HG03108 (cell line): Measurements from ENCODE around the gene STARD3NL.

Experiments used
- ATAC-seq: cut with Tn5 transposase; IDR thresholded peaks from one replicate; pipeline ENCODE4 v1.9.1; 2021; ENCODE audit warnings: moderate library complexity; ENCODE audit not compliant: unreplicated experiment

STARD3NL gene

DNA sequence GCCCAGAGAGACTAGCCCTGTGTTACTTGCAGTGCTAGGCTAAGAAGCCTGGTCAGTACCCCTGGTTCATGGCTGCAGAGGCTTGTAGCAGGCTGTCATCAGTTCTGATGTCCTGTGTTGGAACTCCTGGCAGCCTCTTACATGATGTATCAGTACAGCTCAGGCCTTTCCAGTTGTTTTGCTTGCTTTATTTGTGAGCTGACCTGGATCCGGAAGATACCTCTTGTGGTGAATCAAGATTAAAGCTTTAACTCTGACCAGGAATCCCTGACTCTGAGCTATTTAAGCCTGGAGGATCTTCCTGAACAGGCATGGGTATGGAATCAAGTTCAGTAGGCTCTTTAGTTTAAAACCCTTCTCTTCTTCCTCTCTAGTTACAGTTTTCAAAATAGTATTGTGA, 4.4 kb downstream of the STARD3NL start:
- ATAC-seq = no peak

- no peak for ATAC-seq
Measured at GRCh38 chr7:38185395-38186307, 7.6 kb downstream of the STARD3NL start.

DNA sequence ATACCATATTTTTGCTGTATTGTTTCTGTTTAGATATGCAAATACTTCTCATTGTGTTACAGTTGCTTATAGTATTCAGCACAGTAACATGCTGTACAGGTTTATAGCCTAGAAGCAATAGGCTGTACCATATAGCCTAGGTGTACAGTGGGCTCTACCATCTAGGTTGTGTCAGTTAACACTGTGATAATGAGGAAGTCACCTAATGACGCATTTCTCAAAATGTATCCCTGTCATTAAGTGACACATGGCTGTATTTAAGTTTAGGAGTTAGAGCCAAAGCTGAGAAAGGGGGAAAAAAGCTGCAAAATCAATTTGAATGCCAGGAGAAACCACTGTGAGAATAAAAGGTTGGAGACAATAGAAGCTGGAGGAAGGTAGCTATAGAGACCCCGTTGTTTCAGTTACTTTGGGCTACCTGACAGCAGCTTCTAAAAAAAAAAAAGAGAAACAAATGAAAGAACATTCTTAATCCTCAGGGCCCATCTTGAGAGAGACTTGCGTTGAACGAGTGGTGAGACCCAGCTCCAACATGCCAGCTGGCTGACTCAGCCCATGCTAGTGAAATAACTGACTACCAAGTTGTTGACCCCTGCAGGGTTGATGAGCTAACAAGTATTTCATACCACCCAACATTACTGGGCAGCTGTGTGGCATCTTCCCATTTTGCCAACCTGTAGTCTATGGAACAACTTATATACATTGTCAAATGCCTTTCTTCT, 8.7 kb downstream of the STARD3NL start:
- no peak for ATAC-seq

DNA sequence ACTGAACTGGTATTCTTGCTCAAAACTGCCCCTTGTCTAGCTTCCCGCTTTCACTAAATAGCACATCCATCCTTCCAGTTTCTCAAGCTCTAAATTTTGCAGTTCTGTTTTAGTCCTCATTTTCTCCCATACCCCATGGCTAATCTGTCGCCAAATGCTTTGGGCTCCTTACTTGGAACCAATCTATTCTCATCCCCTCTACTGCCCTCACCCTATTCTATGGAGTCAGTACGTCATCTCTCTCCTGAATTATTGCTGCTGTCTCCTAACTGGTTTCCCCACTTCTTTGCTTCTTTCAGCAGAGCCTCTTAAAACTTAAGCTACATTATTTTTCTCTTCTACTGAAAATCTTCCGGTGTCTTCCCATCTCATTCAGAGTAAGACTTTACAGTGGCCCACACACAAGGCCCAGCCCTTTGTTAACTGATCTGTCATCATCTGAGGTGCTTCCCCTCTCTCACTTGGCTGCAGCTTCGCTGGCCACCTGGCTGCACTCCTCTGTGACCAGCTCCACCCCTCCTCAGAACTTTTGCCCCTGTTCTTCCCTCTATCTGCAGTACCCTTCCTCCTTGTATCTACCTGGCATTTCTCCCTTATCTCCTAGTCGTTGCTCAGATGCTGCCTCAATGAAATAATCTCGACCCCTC, 9.9 kb downstream of the STARD3NL start:
- ATAC-seq = peak; percentile 97

- ATAC-seq = no peak
Measured at GRCh38 chr7:38189231-38189938, 11.3 kb downstream of the STARD3NL start.

- no peak for ATAC-seq
Measured at GRCh38 chr7:38190011-38190410, 12.0 kb downstream of the STARD3NL start.

DNA sequence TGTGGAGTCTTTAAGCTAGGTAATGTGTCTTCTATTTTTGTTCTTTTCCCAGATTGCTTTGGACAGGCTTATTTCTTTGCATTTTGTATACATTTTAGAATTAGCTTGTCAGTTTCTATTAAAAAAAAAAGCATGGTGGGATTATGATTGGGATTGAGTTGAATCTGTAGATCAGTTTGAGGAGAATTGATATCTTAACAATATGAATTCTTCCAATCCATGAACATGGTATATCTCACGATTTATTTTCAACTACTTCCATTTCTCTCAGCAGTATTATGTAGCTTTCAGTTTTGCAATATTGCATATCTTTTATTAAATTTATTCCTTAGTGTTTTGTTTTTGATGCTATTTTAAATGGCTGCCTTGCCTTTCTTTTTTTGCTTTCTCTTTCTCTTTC, 13.7 kb downstream of the STARD3NL start:
- no peak for ATAC-seq

DNA sequence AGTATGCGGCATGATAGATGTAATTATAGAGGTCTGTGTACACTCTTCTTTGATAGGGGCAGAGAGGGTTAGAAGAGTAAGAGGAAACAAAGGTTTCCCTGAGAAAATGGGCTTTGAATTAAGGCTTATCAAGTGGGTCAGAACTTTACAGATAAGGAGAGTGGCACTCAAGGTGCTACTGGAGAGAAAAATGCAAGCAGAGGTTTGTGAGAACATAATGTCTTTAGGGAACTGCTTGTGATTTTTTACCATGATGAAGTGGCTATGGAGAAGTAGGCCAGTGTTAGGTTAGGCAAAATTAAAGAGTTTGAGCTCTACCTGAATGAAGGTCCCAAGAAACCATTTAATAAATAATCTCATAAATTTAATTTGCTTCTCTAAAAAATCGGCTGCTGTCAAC, 14.3 kb downstream of the STARD3NL start:
- ATAC-seq = no peak

GRCh38 chr7:38195804-38196595, 18.0 kb downstream of the STARD3NL start:
- no peak for ATAC-seq

DNA sequence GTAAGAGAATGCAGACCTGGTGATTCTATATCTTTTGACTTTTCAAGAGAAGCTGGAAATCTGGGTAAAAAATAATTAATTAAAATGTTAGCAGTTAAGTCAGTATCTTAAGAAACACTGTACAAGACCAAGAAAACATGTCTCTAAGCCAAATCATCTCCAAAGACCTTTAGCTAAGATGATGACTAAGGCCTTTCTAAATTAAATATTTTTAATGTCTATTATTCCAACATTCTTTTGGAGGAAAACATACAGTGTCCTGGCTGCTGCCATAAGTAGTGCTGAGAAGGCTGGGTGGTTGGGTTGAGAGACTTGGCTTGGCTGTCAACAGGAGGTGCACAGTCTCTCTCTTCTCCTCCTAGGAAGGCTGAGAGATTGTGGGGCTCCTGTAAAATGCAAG, 20.3 kb downstream of the STARD3NL start:
- ATAC-seq = no peak

GRCh38 chr7:38199154-38199553, 21.1 kb downstream of the STARD3NL start:
- ATAC-seq = no peak

- ATAC-seq = no peak
Measured at GRCh38 chr7:38199782-38200181, 21.7 kb downstream of the STARD3NL start.

DNA sequence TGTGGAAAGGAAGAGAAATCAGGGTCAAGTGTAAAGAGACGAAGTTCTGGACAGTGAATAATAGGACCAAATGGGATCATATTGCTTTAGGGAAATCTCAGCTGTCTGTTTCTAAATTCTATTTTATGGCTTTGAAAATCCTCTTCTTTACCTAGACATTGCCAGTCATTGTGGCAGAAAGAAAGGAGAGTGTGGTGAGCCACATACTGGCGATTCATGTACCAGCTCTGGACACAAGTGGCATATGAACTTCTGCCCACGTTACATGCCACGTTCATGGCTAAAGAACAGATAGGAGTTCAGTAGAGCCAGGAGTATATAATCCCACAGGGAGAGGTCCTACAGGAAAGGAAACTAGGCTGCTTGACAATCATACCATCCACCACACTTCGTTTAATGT, 28.0 kb downstream of the STARD3NL start:
- no peak for ATAC-seq

DNA sequence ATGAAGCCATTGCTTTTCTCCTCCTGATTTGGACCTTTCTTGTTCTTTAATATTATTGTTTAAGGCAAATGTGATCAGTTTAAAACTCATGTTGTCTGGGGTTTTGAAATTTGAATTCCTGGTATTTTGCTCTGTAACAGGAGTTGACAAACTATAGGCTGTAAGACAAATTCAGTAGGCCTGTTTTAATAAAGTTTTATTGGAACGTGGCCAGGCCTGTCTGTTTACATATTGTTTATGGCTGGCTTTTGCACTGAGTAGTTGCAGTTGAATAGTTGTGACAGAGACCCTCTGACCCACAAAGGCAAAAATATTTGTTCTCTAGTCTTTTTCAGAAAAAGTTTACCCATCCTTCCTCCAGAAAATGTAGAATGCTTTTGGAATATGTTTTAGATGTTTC, 29.8 kb downstream of the STARD3NL start:
- no peak for ATAC-seq

- no peak for ATAC-seq
Measured at GRCh38 chr7:38211486-38211885, 33.4 kb downstream of the STARD3NL start.

GRCh38 chr7:38211940-38212339, 33.9 kb downstream of the STARD3NL start:
- ATAC-seq = no peak

GRCh38 chr7:38215115-38215514, 37.1 kb downstream of the STARD3NL start:
- ATAC-seq = no peak

DNA sequence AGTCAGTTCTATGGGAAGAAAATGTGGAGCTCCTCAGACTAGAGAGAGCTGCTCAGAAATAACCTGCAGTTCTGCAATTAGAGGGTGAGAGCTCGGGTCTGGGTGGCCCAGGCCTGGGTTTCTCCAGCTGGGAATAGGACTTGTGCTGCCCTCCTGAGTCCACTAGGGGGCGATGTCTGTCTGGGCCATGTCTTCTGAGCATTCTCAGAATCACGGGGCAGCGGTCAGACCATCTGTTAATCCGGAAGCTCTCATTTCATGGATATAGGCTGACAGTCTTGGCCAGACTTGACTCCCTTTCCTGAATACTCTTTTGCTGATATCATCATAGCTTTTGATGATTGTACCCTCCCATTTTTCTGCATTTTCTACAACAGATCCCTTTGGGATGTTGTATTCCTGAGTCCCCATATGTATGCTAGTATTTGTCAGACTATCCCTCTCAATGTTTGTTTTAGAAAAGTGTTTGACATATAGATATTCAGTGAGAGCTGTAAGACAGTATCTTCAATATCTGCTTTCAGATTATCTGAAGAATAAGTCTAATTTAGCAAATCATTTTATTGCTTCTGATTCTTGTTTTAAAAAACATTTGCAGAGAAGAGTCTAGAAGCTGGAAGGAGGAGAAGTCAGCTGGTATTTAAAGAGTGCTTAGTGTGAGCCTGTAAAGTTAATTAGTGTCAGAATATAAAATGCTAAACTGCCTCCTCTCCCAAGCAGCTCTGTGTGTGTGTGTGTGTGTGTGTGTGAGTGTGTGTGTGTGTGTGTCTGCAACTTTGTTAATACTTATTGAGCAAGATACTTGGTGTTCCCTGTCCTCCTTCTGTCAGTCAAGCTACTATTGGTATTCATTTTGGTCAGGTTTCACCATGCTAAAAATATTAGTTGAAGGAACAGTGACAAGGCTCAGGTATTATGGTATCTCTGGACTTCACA, 38.0 kb downstream of the STARD3NL start:
- peak; percentile 91 for ATAC-seq

DNA sequence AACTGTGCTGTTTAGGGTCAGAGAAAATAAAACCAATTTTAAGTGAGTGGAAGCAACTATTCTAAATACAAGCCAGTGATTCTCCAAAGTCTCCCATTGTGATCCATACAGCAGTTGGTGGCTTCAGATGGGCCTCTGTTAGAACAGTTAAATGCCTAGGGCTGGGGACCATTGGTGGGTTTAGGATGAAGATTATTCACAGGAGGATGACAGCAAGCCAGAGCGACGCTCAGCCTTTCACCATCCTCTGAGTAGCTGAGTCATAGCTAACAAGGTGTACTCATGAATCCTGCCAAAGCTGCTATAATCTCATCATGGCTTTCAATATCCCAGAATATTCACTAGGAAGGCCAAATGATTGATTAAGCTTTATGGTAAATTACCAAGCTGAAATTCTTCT, 39.6 kb downstream of the STARD3NL start:
- ATAC-seq = no peak
